ENCODE results near the gene KCNAB1.
"Not testable (repeated sequence)": the region's sequence is repeated elsewhere in the genome, so short reads cannot be mapped to it uniquely, and the experiment has no call there.

KCNAB1 gene

DNA sequence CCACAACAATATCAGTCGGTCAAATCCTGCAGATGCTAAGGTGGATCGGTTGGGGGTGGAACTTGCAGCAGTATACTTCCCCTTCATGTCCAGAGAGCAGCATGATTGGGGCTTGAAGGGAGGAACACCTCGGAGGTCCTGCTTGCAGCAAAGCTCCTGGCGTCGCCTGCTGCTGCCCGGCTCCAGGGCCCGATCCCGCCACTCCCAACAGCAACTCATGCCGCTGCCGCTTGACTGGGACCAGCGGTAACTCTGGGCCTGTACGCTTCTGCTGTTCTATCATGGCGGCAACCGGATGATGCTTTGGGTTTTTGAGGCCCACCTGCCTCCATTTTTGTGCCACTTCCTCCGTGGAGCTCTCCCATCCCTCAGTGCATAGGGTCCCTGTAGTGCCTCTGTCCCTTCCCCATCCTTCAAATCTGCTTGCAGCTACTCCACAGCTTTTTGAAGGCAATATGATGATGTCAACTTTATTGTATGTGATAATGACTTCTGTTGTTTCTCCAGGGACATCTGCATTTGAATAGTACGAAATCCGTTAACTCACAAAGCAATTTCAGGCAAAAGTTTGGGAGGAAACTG, 56.3 kb downstream of the KCNAB1 start:
- no peaks in the 10 kb centered on the region for H3K4me1 ChIP-seq (ENCODE audit: insufficient read depth, low read length)
- no peaks in the 10 kb centered on the region for H3K9me3 ChIP-seq (ENCODE audit: control insufficient read depth, insufficient read depth, low read length)
- no peaks in the 10 kb centered on the region for H3K36me3 ChIP-seq (ENCODE audit: insufficient read depth, low read length)
- no peak overlapping the region for H3K9ac ChIP-seq (ENCODE audit: low read depth, low read length)

DNA sequence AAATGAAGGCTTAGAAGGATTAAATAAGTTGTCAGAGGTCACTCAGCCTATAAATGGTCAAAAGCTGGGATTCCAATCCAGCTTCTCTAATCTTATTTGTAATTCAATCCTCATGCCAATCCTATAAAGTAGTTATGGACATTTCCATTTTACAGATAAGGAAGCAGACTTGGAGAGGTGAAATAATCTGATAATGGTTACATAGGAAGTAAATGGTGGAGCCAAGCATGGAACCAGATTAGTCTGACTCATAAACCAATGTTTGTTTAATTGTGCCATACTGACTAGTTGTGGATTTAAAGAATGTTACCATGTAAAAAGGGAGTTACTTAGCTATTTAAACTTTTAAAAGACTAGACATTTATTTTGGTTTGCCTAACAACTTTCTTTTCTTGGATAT, 59.7 kb downstream of the KCNAB1 start:
- Histone ChIP-seq H3K9ac (ENCODE audit: low read depth, low read length) (no peak overlapping the region), H3K9me3 (ENCODE audit: control insufficient read depth, insufficient read depth, low read length) (no peaks in the 10 kb centered on the region)

GRCh38 chr3:156181509-156181908, 61.1 kb downstream of the KCNAB1 start:
- H3K9me3 ChIP-seq (ENCODE audit: control insufficient read depth, insufficient read depth, low read length): no peaks in the 10 kb centered on the region
- no peaks in the 10 kb centered on the region for H3K36me3 ChIP-seq (ENCODE audit: insufficient read depth, low read length)
- no peaks in the 10 kb centered on the region for H3K4me1 ChIP-seq (ENCODE audit: insufficient read depth, low read length)
- no peak overlapping the region for H3K9ac ChIP-seq (ENCODE audit: low read depth, low read length)

More for the DNA sequence above, 59.7 kb downstream of the KCNAB1 start:
- Histone ChIP-seq H3K36me3 (ENCODE audit: insufficient read depth, low read length) (no peaks in the 10 kb centered on the region), H3K4me1 (ENCODE audit: insufficient read depth, low read length) (no peaks in the 10 kb centered on the region)

- H3K9ac ChIP-seq (ENCODE audit: low read depth, low read length): no peak overlapping the region
- H3K36me3 ChIP-seq (ENCODE audit: insufficient read depth, low read length): no peaks in the 10 kb centered on the region
- no peaks in the 10 kb centered on the region for H3K4me1 ChIP-seq (ENCODE audit: insufficient read depth, low read length)
Measured at GRCh38 chr3:156183396-156183795, 63.0 kb downstream of the KCNAB1 start.

DNA sequence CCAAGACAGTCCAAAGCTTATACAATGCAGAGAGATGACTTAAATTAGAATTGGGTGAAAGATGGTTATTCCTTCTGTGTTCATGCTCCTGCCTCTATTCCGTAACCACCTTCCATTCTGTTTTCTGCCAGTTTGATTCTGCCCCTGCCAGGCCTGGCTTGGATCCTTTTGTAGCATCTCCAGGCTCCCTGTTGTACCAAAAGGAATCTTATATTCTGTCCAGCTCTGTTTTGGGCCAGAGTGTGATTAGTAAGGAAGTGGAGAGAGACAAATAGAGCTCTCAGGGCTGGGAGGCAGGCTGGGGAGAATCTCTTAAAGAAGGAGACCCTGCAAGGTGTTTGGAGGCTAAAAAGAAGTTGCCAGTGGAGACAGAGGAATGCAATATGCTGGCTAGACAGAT, 63.8 kb downstream of the KCNAB1 start:
- no peak overlapping the region for H3K9ac ChIP-seq (ENCODE audit: low read depth, low read length)
- H3K9me3 ChIP-seq (ENCODE audit: control insufficient read depth, insufficient read depth, low read length): no peaks in the 10 kb centered on the region
- H3K4me1 ChIP-seq (ENCODE audit: insufficient read depth, low read length): no peaks in the 10 kb centered on the region
- no peaks in the 10 kb centered on the region for H3K36me3 ChIP-seq (ENCODE audit: insufficient read depth, low read length)

More at GRCh38 chr3:156183396-156183795, 63.0 kb downstream of the KCNAB1 start:
- no peaks in the 10 kb centered on the region for H3K9me3 ChIP-seq (ENCODE audit: control insufficient read depth, insufficient read depth, low read length)

DNA sequence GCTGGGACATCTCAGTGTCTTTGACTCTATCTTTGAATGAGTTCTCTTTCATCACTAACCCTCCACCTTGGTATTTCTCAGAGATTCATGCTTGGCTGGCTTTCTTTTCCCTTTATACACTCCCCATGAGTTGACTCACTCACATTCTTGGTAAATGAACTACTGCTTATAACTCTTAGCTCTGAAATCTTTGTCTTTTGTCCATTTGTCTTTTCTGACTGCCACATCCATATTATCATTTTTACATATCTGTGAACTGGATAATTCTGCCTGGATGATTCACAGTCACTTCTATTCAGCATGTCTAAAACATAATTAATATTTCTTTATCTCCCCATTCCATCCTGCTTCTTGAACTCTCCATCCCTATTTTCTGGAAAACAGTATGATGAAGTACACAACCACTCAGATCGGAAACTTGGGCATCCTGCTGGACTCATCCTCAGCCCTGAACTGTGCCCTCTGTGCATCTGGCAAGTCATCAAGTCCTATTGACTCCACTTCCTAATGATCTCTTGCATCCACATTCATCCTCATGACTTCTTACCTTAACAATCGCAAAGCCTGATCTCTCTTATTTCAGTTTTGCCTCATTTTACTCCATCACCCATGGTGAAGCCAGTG, 66.9 kb downstream of the KCNAB1 start:
- Histone ChIP-seq H3K9ac (ENCODE audit: low read depth, low read length) (no peak overlapping the region), H3K36me3 (ENCODE audit: insufficient read depth, low read length) (no peaks in the 10 kb centered on the region), H3K4me1 (ENCODE audit: insufficient read depth, low read length) (no peaks in the 10 kb centered on the region), H3K9me3 (ENCODE audit: control insufficient read depth, insufficient read depth, low read length) (no peaks in the 10 kb centered on the region)

DNA sequence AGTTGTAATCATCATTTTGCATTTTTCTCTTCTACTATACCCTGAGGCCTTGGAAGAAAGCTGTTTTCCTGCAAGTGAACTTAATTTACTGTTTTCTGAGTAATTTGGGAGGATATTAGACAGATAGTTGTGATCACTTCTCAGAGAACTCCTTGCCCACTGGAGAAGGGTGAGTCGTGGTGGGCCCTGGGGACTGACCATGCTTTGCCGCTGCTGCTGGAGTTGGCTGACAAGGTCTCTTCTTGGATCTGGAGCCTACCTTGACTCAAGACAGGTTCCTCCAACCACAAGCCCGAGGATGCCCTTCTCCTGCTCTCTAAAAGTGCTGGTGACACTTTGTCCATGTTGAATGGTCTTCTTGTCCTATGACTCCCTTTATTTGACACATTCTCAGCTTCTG, 68.4 kb downstream of the KCNAB1 start:
- Histone ChIP-seq H3K4me1 (ENCODE audit: insufficient read depth, low read length) (no peaks in the 10 kb centered on the region), H3K36me3 (ENCODE audit: insufficient read depth, low read length) (no peaks in the 10 kb centered on the region), H3K9ac (ENCODE audit: low read depth, low read length) (no peak overlapping the region), H3K9me3 (ENCODE audit: control insufficient read depth, insufficient read depth, low read length) (no peaks in the 10 kb centered on the region)

- H3K9me3 ChIP-seq (ENCODE audit: control insufficient read depth, insufficient read depth, low read length): no peaks in the 10 kb centered on the region
- no peaks in the 10 kb centered on the region for H3K36me3 ChIP-seq (ENCODE audit: insufficient read depth, low read length)
- H3K4me1 ChIP-seq (ENCODE audit: insufficient read depth, low read length): no peaks in the 10 kb centered on the region
- H3K9ac ChIP-seq (ENCODE audit: low read depth, low read length): no peak overlapping the region
Measured at GRCh38 chr3:156189927-156190326, 69.5 kb downstream of the KCNAB1 start.

DNA sequence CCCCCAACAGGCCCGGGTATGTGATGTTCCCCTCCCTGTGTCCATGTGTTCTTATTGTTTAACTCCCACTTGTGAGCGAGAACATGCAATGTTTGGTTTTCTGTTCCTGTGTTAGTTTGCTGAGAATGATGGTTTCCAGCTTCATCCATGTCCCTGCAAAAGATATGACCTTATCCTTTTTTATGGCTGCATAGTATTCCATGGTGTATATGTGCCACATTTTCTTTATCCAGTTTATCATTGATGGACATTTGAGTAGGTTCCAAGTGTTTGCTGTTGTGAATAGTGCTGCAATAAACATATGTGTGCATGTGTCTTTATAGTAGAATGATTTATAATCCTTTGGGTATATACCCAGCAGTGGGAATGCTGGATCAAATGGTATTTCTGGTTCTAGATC, 74.6 kb downstream of the KCNAB1 start:
- not testable (repeated sequence) for H3K4me1 ChIP-seq (ENCODE audit: insufficient read depth, low read length); H3K36me3 ChIP-seq (ENCODE audit: insufficient read depth, low read length); H3K9me3 ChIP-seq (ENCODE audit: control insufficient read depth, insufficient read depth, low read length); H3K9ac ChIP-seq (ENCODE audit: low read depth, low read length)

- not testable (repeated sequence) for H3K9me3 ChIP-seq (ENCODE audit: control insufficient read depth, insufficient read depth, low read length); H3K9ac ChIP-seq (ENCODE audit: low read depth, low read length); H3K4me1 ChIP-seq (ENCODE audit: insufficient read depth, low read length); H3K36me3 ChIP-seq (ENCODE audit: insufficient read depth, low read length)
Measured at GRCh38 chr3:156197152-156197551, 76.8 kb downstream of the KCNAB1 start.

DNA sequence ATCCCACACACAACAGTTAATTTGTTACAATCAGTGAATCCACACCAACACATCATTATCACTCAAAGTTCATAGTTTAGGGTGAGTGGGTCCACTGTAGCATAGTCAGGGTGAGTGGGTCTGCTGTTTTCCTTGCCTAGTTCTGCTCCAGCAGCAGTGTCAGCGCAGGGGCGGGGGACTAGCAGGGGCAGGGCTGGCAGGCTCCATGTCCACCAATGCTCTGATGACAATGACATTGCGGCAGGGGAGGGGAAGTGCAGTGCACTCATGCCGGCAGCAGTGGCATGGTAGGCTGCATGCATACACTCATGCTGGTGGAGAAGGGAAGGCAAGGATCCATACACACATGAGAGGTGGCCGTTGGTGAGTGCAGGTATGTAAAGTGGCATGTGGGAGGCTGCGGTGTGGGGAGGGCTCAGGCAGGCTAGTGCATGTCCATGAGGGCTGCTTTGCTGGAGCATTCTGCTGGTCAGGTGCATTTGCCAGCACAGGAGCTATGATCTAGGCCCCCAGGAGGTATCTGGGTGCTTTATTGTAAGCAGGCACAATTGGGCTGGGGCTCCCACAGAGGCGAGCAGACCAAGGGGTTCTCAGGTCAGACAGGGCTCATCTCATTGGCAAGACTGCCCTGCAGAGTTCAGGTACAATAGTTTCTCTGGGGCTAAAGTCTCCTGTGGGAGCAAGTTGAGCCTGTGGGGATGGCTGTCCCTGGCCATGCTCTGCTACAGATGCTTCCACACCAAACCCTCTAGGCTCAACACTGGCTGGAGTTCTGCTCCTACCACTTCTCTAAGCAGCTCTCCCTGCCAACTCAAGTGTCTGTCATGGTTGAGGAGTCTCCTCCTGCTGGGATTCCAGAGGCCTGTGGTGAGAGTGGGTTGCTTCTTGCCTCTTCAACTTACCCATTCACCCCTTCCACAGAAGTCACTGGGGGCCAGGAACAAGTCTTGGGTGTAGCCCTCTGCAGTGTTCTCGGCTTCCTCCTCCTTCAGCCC, 81.3 kb downstream of the KCNAB1 start:
- no peaks in the 10 kb centered on the region for H3K9me3 ChIP-seq (ENCODE audit: control insufficient read depth, insufficient read depth, low read length)
- no peak overlapping the region for H3K9ac ChIP-seq (ENCODE audit: low read depth, low read length)
- no peaks in the 10 kb centered on the region for H3K36me3 ChIP-seq (ENCODE audit: insufficient read depth, low read length)
- no peaks in the 10 kb centered on the region for H3K4me1 ChIP-seq (ENCODE audit: insufficient read depth, low read length)

DNA sequence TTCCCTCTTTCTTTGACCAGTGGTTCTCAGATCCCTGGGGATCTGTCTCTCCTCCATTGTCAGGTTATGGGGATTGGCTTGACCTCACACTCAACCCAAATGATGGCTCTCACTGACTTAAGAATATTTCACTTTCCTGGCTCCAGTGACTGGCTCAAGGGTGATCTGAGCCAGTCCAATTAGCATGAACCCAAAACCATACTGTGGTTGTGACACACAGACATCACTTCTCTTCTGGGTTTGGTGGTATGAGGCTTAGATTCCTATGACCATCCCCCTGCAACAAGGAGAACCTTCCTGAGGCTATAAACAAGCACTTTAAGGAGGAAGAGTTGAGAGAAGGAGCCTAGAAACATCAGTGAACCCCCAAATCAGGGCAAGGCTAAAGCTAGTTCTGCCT, 85.8 kb downstream of the KCNAB1 start:
- Histone ChIP-seq H3K4me1 (ENCODE audit: insufficient read depth, low read length) (no peaks in the 10 kb centered on the region), H3K9ac (ENCODE audit: low read depth, low read length) (no peak overlapping the region), H3K9me3 (ENCODE audit: control insufficient read depth, insufficient read depth, low read length) (no peaks in the 10 kb centered on the region), H3K36me3 (ENCODE audit: insufficient read depth, low read length) (no peaks in the 10 kb centered on the region)

GRCh38 chr3:156207802-156208685, 87.7 kb downstream of the KCNAB1 start:
- Histone ChIP-seq H3K9ac (ENCODE audit: low read depth, low read length) (no peak overlapping the region), H3K9me3 (ENCODE audit: control insufficient read depth, insufficient read depth, low read length) (no peaks in the 10 kb centered on the region), H3K36me3 (ENCODE audit: insufficient read depth, low read length) (no peaks in the 10 kb centered on the region), H3K4me1 (ENCODE audit: insufficient read depth, low read length) (no peaks in the 10 kb centered on the region)
